Measurements from ENCODE around the gene CCDC186. TPM values are rescaled to one million over a fixed set of nuclear protein-coding genes. Genes with fewer than 3 reads are reported as not detected.

The CCDC186 gene
- polyA plus RNA-seq, 2 of the 4 experiments (the other 2 are of a cell fraction), result 7.4 to 13.4 TPM

GRCh38 chr10:114220281-114220680 is 46.3 kb upstream of the CCDC186 start (continued):
- no peak for TF ChIP-seq PBX3 (IDR thresholded peaks at IDR 0.05)
- TF ChIP-seq MYC (IDR thresholded peaks at IDR 0.05; ENCODE audit: borderline replicate concordance, low read length), result no peak
- TF ChIP-seq ELK1 (IDR thresholded peaks at IDR 0.05; ENCODE audit: low read depth, low read length), result no peak
- TF ChIP-seq GATA3 (IDR thresholded peaks at IDR 0.05; ENCODE audit: borderline replicate concordance), result no peak
- no peak for TF ChIP-seq ZNF302 (CRISPR knock-in tag; IDR thresholded peaks at IDR 0.05)
- no peak for TF ChIP-seq SREBF2 (IDR thresholded peaks at IDR 0.05)

- no peak overlapping the region for H3K27ac ChIP-seq
- POLR2A ChIA-PET, result no interaction called here
- H3K4me1 ChIP-seq, result no peaks in the 10 kb centered on the region
- H3K4me2 ChIP-seq, result no peak overlapping the region
- TF ChIP-seq JUNB (IDR thresholded peaks at IDR 0.05) (no peak), BHLHE40 (IDR thresholded peaks at IDR 0.05; ENCODE audit: low read depth, low read length) (no peak), REST (IDR thresholded peaks at IDR 0.05) (no peak), FOSL2 (IDR thresholded peaks at IDR 0.05) (no peak), FOSL2 (CRISPR knock-in tag; IDR thresholded peaks at IDR 0.05) (no peak), NFE2L2 (conservative IDR thresholded peaks at IDR 0.05; ENCODE audit: low read length) (no peak), ZC3H11A (IDR thresholded peaks at IDR 0.05) (no peak), EHF (CRISPR knock-in tag; IDR thresholded peaks at IDR 0.05) (no peak), PBX3 (IDR thresholded peaks at IDR 0.05) (no peak), KDM5A (IDR thresholded peaks at IDR 0.05) (no peak), MAFK (IDR thresholded peaks at IDR 0.05; ENCODE audit: partially characterized antibody) (no peak), NR3C1 (IDR thresholded peaks at IDR 0.05) (no peak), KDM1A (IDR thresholded peaks at IDR 0.05; ENCODE audit: low read depth) (no peak), PHF8 (IDR thresholded peaks at IDR 0.05; ENCODE audit: borderline replicate concordance, low read depth) (no peak)
- ATAC-seq (no peak), FAIRE-seq (no peak), DNase-seq (ENCODE audit: low read depth in 1 of 2, low spot score in 1 of 2) (no peak)
- CTCF ChIA-PET, result interaction anchor here (0.7 kb wide), 1 partner anchor 1777 kb away, joined by 3 read pairs; no protein-coding TSS in a partner anchor
- no peaks in the 10 kb centered on the region for H3K9me3 ChIP-seq
- H3K4me3 ChIP-seq, result no peak overlapping the region
- WGBS (ENCODE audit: missing lambda C conversion rate), result 4% methylated on average over 1 of the region's 1 CpG
Measured at GRCh38 chr10:114215033-114215432, 41.0 kb upstream of the CCDC186 start.

- 7% methylated on average over 2 of the region's 2 CpGs for WGBS (ENCODE audit: missing lambda C conversion rate)
- TF ChIP-seq CBX8 (IDR thresholded peaks at IDR 0.05), result 0 out of 2 replicates have a peak, but pooled peaks have one; percentile 80
- TF ChIP-seq CBX2 (IDR thresholded peaks at IDR 0.05; ENCODE audit: borderline replicate concordance, low read depth), result no peak
- no peak overlapping the region for H3K4me3 ChIP-seq
- no peaks in the 10 kb centered on the region for H3K4me1 ChIP-seq
- no peak for FAIRE-seq
- H3K27ac ChIP-seq, result no peak overlapping the region
- H3K4me2 ChIP-seq, result no peak overlapping the region
- ATAC-seq, result no peak
- DNase-seq (ENCODE audit: low read depth in 1 of 2, low spot score in 1 of 2), result no peak
- H3K9me3 ChIP-seq, result no peaks in the 10 kb centered on the region
- ChIA-PET POLR2A (no interaction called here), CTCF (no interaction called here)
Measured at GRCh38 chr10:114212153-114212552, 38.1 kb upstream of the CCDC186 start.
